GM12878 (cell line): ENCODE measurements around the gene HS1BP3. TPM values are rescaled to one million over a fixed set of nuclear protein-coding genes. Genes with fewer than 3 reads are reported as not detected.

Experiments
- ATAC-seq: fragments of 200-7000 bp; cut with Tn5 transposase; 3 replicates; pipeline ENCODE4 v1.9.1; 2020; ENCODE audit warnings: mild to moderate bottlenecking, moderate library complexity
- BruUV-seq: library from RNA; stranded (reverse); fragments of 400-500 nt; replicated peaks from 2 replicates; lab custom pipeline; 2021; lab: Mats Ljungman, UMichigan
- CTCF ChIA-PET: fragments of 300-600 bp; sonication (Branson Sonifier 250); formaldehyde crosslinking; extraction: SDS; loops from one replicate; lab custom pipeline; 2021; ENCODE audit warnings: inconsistent platforms; lab: Yijun Ruan, JAX
- POLR2A ChIA-PET: fragments of 350-600 bp; formaldehyde crosslinking; extraction: SDS; loops from one replicate; lab custom pipeline; 2021; ENCODE audit warnings: inconsistent platforms; lab: Charles Lee
- RAD21 ChIA-PET: fragments of 300-600 bp; sonication (Branson Sonifier 250); formaldehyde crosslinking; loops from one replicate; lab custom pipeline; 2023; ENCODE audit warnings: antibody characterized with exemption; ENCODE audit not compliant: unreplicated experiment; lab: Charles Lee
- SMC1A ChIA-PET: fragments of 300-600 bp; sonication (Branson Sonifier 250); formaldehyde crosslinking; loops from one replicate; lab custom pipeline; 2023; ENCODE audit not compliant: unreplicated experiment, uncharacterized antibody; lab: Charles Lee
- DNase-seq: peaks from one replicate; pipeline ENCODE4 v3.0.0-alpha.2; 2011; ENCODE audit warnings: low read depth, low spot score
- FAIRE-seq: peaks from 3 replicates; lab custom pipeline; 2011; peaks lifted over from hg19 to GRCh38; lab: Jason Lieb, UNC
- H2AFZ ChIP-seq: 2 replicates; pipeline ENCODE4 v1.6.0; 2011; ENCODE audit warnings: low read depth, low read length, control low read depth; ENCODE audit not compliant: control insufficient read depth
- H3K27ac ChIP-seq: 2 replicates; pipeline ENCODE4 v1.5.1; 2011; ENCODE audit warnings: control low read depth; ENCODE audit not compliant: control insufficient read depth, insufficient read depth
- H3K27me3 ChIP-seq, 2 experiments: replicated peaks in 1 of 2; 2 replicates each; pipeline versions ENCODE4 v1.6.0 to v1.6.1; 2011; ENCODE audit warnings: low read length in 1 of 2; ENCODE audit not compliant: control insufficient read depth in 2 of 2, insufficient read depth in 2 of 2
- H3K36me3 ChIP-seq, 2 experiments: 2 replicates each; pipeline ENCODE4 v1.5.1; 2011; ENCODE audit warnings: low read length in 1 of 2; ENCODE audit not compliant: control insufficient read depth in 2 of 2, insufficient read depth in 2 of 2
- H3K4me1 ChIP-seq: 2 replicates; pipeline ENCODE4 v1.6.1; 2011; ENCODE audit warnings: mild to moderate bottlenecking, low read length, moderate library complexity, mixed read lengths; ENCODE audit not compliant: control insufficient read depth, insufficient read depth
- H3K4me2 ChIP-seq: 2 replicates; pipeline ENCODE4 v1.6.0; 2011; ENCODE audit warnings: control low read depth; ENCODE audit not compliant: control insufficient read depth, insufficient read depth
- H3K4me3 ChIP-seq: fragments of 200-600 bp; sonication (generic); 2 replicates; pipeline ENCODE4 v1.5.1; 2016
- H3K79me2 ChIP-seq: 2 replicates; pipeline ENCODE4 v1.6.0; 2011; ENCODE audit warnings: low read length; ENCODE audit not compliant: control insufficient read depth, insufficient read depth
- H3K9ac ChIP-seq: 2 replicates; pipeline ENCODE4 v1.8.0; 2011; ENCODE audit warnings: low read length, control low read depth, mixed read lengths; ENCODE audit not compliant: control insufficient read depth, insufficient read depth
- H3K9me3 ChIP-seq: replicated peaks from 3 replicates; pipeline ENCODE4 v1.5.1; 2011; ENCODE audit warnings: mild to moderate bottlenecking, low read length; ENCODE audit not compliant: control insufficient read depth, insufficient read depth
- H4K20me1 ChIP-seq: 2 replicates; pipeline ENCODE4 v1.6.0; 2011; ENCODE audit not compliant: control insufficient read depth, insufficient read depth
- CTCF ChIP-seq, 3 experiments: IDR thresholded peaks in 2 of 3; conservative IDR thresholded peaks in 1 of 3; 2 replicates each; pipeline ENCODE4 v1.5.1; 2011; ENCODE audit warnings: low read depth in 3 of 3, low read length in 3 of 3, mild to moderate bottlenecking in 3 of 3, control low read depth in 2 of 3, moderate library complexity in 2 of 3, inconsistent platforms in 1 of 3, mixed read lengths in 1 of 3; ENCODE audit not compliant: control insufficient read depth in 2 of 3, insufficient read depth in 1 of 3; ENCODE audit errors: extremely low read depth in 1 of 3
- ELK1 ChIP-seq: IDR thresholded peaks from 2 replicates; pipeline ENCODE4 v1.6.1; 2012; ENCODE audit warnings: low read depth, low read length, improper control_type of control experiment
- HCFC1 ChIP-seq: fragments of 150-350 bp; IDR thresholded peaks from 2 replicates; pipeline ENCODE4 v1.6.1; 2014; ENCODE audit warnings: low read length
- JUNB ChIP-seq: IDR thresholded peaks from 2 replicates; pipeline ENCODE4 v1.6.1; 2016; ENCODE audit warnings: antibody characterized with exemption, mild to moderate bottlenecking
- LARP7 ChIP-seq: fragments of 450-650 bp; IDR thresholded peaks from 2 replicates; pipeline ENCODE4 v1.6.1; 2017; ENCODE audit warnings: mild to moderate bottlenecking
- MYC ChIP-seq: IDR thresholded peaks from 2 replicates; pipeline ENCODE4 v1.6.1; 2011; ENCODE audit warnings: mild to moderate bottlenecking, low read length, moderate library complexity, inconsistent platforms; ENCODE audit not compliant: insufficient read depth, insufficient replicate concordance, insufficient read length, severe bottlenecking
- NFYB ChIP-seq: IDR thresholded peaks from 2 replicates; pipeline ENCODE4 v1.6.1; 2011; ENCODE audit warnings: low read depth, mild to moderate bottlenecking, low read length, improper control_type of control experiment, moderate library complexity; ENCODE audit not compliant: insufficient read depth
- NR2F1 ChIP-seq: fragments of 450-650 bp; conservative IDR thresholded peaks from 2 replicates; pipeline ENCODE4 v1.6.1; 2017; ENCODE audit warnings: mild to moderate bottlenecking
- RELB ChIP-seq: fragments of 450-650 bp; IDR thresholded peaks from 2 replicates; pipeline ENCODE4 v1.6.1; 2017; ENCODE audit warnings: low read depth, mild to moderate bottlenecking, moderate library complexity
- ZNF592 ChIP-seq: fragments of 450-650 bp; IDR thresholded peaks from 2 replicates; pipeline ENCODE4 v1.6.1; 2017; ENCODE audit warnings: mild to moderate bottlenecking, moderate library complexity
- WGBS: methylation state at CpG from one replicate; pipeline ENCODE4 v1.1.6; 2016; ENCODE audit warnings: low lambda C conversion rate; ENCODE audit not compliant: insufficient replicate concordance, insufficient coverage; ENCODE audit errors: missing lambda C conversion rate; 5-methylcytosine and 5-hydroxymethylcytosine counted together
- in situ Hi-C: fragments of 300-500 bp; cut with MboI; formaldehyde crosslinking; loops from 9 replicates; pipeline ENCODE4 v1.14.3; 2018; ENCODE audit warnings: mixed read lengths
- intact Hi-C: fragments of 100-400 bp; cut with micrococcal nuclease; formaldehyde crosslinking; loops from one replicate; pipeline ENCODE4 v1.14.2; 2022; ENCODE audit not compliant: unreplicated experiment
- polyA plus RNA-seq, 11 experiments: library from polyadenylated mRNA; depleted of rRNA in 4 of 11; unstranded in 6 of 11; stranded (reverse) in 5 of 11; fragments of >200 nt; fragmentation: Nextera tagmentation in 4 of 11; fragmentation: Illumina TruSeq in 1 of 11; extraction: Ambion mirVana in 4 of 11; extraction: Trizol in 1 of 11; gene quantifications; 1 replicate in 1 of 11; 2 replicates in 10 of 11; pipeline versions ENCODE4 v1.2.1 to v1.2.3, GENCODE V29; 2011 to 2016; ENCODE audit warnings: inconsistent platforms in 2 of 11, missing spikeins in 2 of 11, low read depth in 1 of 11
- total RNA-seq, 4 experiments: library from RNA; depleted of rRNA in 3 of 4; stranded (reverse); fragments of >200 nt in 3 of 4; fragmentation: Illumina TruSeq in 1 of 4; extraction: Trizol in 1 of 4; gene quantifications; 2 replicates each; pipeline versions ENCODE4 v1.2.1 to v1.2.3, GENCODE V29; 2013 to 2021

Gene HS1BP3
- total and polyA plus RNA-seq, 10 of the 15 experiments (the other 5 are each of a cell fraction or from before 2014, with no cell fraction given): 0.47 to 7.2 (median 4.6) TPM

GRCh38 chr2:20615068-20615465 lies 35.8 kb downstream of the HS1BP3 start:
- H3K9ac ChIP-seq: no peak overlapping the region
- no peak for TF ChIP-seq RELB
- TF ChIP-seq MYC: no peak
- no peak for TF ChIP-seq LARP7
- TF ChIP-seq ELK1: no peak
- TF ChIP-seq JUNB: no peak
- TF ChIP-seq ZNF592: no peak
- no peak for TF ChIP-seq NR2F1
- no peak for TF ChIP-seq NFYB
- no peak for TF ChIP-seq HCFC1
- no peak for TF ChIP-seq CTCF (IDR thresholded peaks at IDR 0.05 in 2 of 3, conservative IDR thresholded peaks at IDR 0.05 in 1 of 3; ENCODE audit: control insufficient read depth in 2 of 3, extremely low read depth in 1 of 3, insufficient read depth in 1 of 3, low read depth in 3 of 3, low read length in 3 of 3)
- TF ChIP-seq, all 136 proteins: peak for 0
- no peak overlapping the region for H3K27ac ChIP-seq
- no peaks in the 10 kb centered on the region for H4K20me1 ChIP-seq
- in situ Hi-C loops: no loop called here
- ChIA-PET RAD21 (interaction anchor here (1.6 to 2.7 kb wide), 2 partner anchors 168 to 171 kb away, joined by 4 to 11 read pairs; partner anchors contain the start of gene RHOB), POLR2A (interaction anchor here (1.1 kb wide), 1 partner anchor 9 kb away, joined by 3 read pairs; no protein-coding TSS in a partner anchor), SMC1A (interaction anchor here (0.7 to 3.8 kb wide), 7 partner anchors 12 to 171 kb away, joined by 3 to 13 read pairs (median 4); partner anchors contain the start of gene RHOB), CTCF (interaction anchor here (1.0 to 1.4 kb wide), 3 partner anchors 9 to 171 kb away, joined by 3 to 6 read pairs (median 4); no protein-coding TSS in a partner anchor)
- FAIRE-seq (no peak), DNase-seq (no peak), ATAC-seq (no peak)
- intact Hi-C loops: no loop called here
- no peak overlapping the region for H3K4me2 ChIP-seq
- 59% methylated on average over 6 of the region's 6 CpGs for WGBS
- no peak overlapping the region for H2AFZ ChIP-seq
- no peak overlapping the region for H3K4me3 ChIP-seq
- BruUV-seq: no TSS peak
- H3K79me2 ChIP-seq: no peaks in the 10 kb centered on the region
- H3K4me1 ChIP-seq: no peaks in the 10 kb centered on the region
- H3K9me3 ChIP-seq: no peaks in the 10 kb centered on the region
- no peaks in the 10 kb centered on the region for H3K27me3 ChIP-seq
- H3K36me3 ChIP-seq: no peaks in the 10 kb centered on the region
